Thyroid gland (tissue), 4 donors: ENCODE data around the gene CXCL14.

Experiments used
- POLR2A ChIP-seq, 2 donors: fragments of 450-650 bp; IDR thresholded peaks; one replicate each; pipeline ENCODE4 v1.6.1; 2017; ENCODE audit warnings: antibody characterized with exemption in 2 of 2, mild to moderate bottlenecking in 2 of 2, moderate library complexity in 1 of 2
- TF ChIP-seq, protein P1 (sequence below), 6 experiments: fragments of 200-600 bp in 3 of 6; fragments of 450-650 bp in 3 of 6; sonication (generic) in 3 of 6; IDR thresholded peaks; one replicate each; pipeline ENCODE4 v1.5.1; 2016 to 2019; ENCODE audit warnings: antibody characterized with exemption in 6 of 6, mild to moderate bottlenecking in 2 of 6, inconsistent platforms in 1 of 6, moderate library complexity in 1 of 6

- TF ChIP-seq, protein P1, sequence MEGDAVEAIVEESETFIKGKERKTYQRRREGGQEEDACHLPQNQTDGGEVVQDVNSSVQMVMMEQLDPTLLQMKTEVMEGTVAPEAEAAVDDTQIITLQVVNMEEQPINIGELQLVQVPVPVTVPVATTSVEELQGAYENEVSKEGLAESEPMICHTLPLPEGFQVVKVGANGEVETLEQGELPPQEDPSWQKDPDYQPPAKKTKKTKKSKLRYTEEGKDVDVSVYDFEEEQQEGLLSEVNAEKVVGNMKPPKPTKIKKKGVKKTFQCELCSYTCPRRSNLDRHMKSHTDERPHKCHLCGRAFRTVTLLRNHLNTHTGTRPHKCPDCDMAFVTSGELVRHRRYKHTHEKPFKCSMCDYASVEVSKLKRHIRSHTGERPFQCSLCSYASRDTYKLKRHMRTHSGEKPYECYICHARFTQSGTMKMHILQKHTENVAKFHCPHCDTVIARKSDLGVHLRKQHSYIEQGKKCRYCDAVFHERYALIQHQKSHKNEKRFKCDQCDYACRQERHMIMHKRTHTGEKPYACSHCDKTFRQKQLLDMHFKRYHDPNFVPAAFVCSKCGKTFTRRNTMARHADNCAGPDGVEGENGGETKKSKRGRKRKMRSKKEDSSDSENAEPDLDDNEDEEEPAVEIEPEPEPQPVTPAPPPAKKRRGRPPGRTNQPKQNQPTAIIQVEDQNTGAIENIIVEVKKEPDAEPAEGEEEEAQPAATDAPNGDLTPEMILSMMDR (IDR thresholded peaks at IDR 0.05) = no peak
- no peak for TF ChIP-seq POLR2A (IDR thresholded peaks at IDR 0.05)
Measured at GRCh38 chr5:135605221-135605620, 26.4 kb upstream of the CXCL14 start.
